ENCODE data around the gene FBXO3. TPM values are rescaled to one million over a fixed set of nuclear protein-coding genes. Genes with fewer than 3 reads are reported as not detected.
A peak's percentile ranks its signal among the peaks of the same experiment; 100 is the strongest.

The FBXO3 gene
- total RNA-seq, 1 experiment from 2014 or later: 22.5 TPM

GRCh38 chr11:33777906-33778305 is 3.6 kb upstream of the FBXO3 start:
- TF ChIP-seq EZH2phosphoT487 (IDR thresholded peaks at IDR 0.05; ENCODE audit: borderline replicate concordance, low read length) (no peak), CTCF (conservative IDR thresholded peaks at IDR 0.05; ENCODE audit: low read depth, low read length) (no peak), EZH2 (IDR thresholded peaks at IDR 0.05; ENCODE audit: low read length, unreplicated experiment) (no peak)
- Histone ChIP-seq H2AFZ (ENCODE audit: low read length) (no peak overlapping the region), H3K9me2 (replicated peaks; ENCODE audit: low read length) (no peaks in the 10 kb centered on the region), H3K4me2 (ENCODE audit: low read length) (no peak overlapping the region), H3F3A (ENCODE audit: low read length, unreplicated experiment) (no peaks in the 10 kb centered on the region), H3K9ac (ENCODE audit: low read length) (no peak overlapping the region), H4K20me1 (ENCODE audit: low read length) (no peaks in the 10 kb centered on the region), H3K4me1 (ENCODE audit: insufficient read depth, low read length) (peaks cover 18% of the 10 kb centered on the region), H3K36me3 (ENCODE audit: low read depth, low read length) (no peaks in the 10 kb centered on the region), H3K9me3 (ENCODE audit: low read length) (no peaks in the 10 kb centered on the region), H3K27ac (ENCODE audit: low read length) (no peak overlapping the region), H3K27me3 (ENCODE audit: low read length) (no peaks in the 10 kb centered on the region), H3K79me2 (ENCODE audit: low read length) (peaks cover 14% of the 10 kb centered on the region), H3K4me3 (ENCODE audit: low read length) (no peak overlapping the region)
- no TSS peak for BruUV-seq (replicated peaks)
- ATAC-seq (no peak), DNase-seq (no peak)
- POLR2A ChIA-PET (ENCODE audit: unreplicated experiment): no interaction called here
- intact Hi-C loops (cut with micrococcal nuclease): no loop called here
- CTCF ChIA-PET: no interaction called here

- no peak for ATAC-seq
- Histone ChIP-seq H3K9me2 (replicated peaks; ENCODE audit: low read length) (no peaks in the 10 kb centered on the region), H3K9me3 (ENCODE audit: low read length) (no peaks in the 10 kb centered on the region), H3K4me1 (ENCODE audit: insufficient read depth, low read length) (peaks cover 36% of the 10 kb centered on the region), H3K4me2 (ENCODE audit: low read length) (peak overlapping the region; percentile 89), H3K36me3 (ENCODE audit: low read depth, low read length) (no peaks in the 10 kb centered on the region), H3K4me3 (ENCODE audit: low read length) (no peak overlapping the region; the same call in 1 of the 2 replicates), H3K79me2 (ENCODE audit: low read length) (peaks cover 33% of the 10 kb centered on the region), H4K20me1 (ENCODE audit: low read length) (peaks cover 9% of the 10 kb centered on the region; the same call in 1 of the 2 replicates), H3K27ac (ENCODE audit: low read length) (no peak overlapping the region), H3K9ac (ENCODE audit: low read length) (no peak overlapping the region), H2AFZ (ENCODE audit: low read length) (no peak overlapping the region; the same call in 1 of the 2 replicates), H3F3A (ENCODE audit: low read length, unreplicated experiment) (no peaks in the 10 kb centered on the region), H3K27me3 (ENCODE audit: low read length) (no peaks in the 10 kb centered on the region)
- no TSS peak for BruUV-seq (replicated peaks)
- ChIA-PET CTCF (interaction anchor here (0.6 kb wide), 1 partner anchor 33 kb away, joined by 3 read pairs; no protein-coding TSS in a partner anchor), POLR2A (ENCODE audit: unreplicated experiment) (no interaction called here)
- intact Hi-C loops (cut with micrococcal nuclease): no loop called here
- DNase-seq: no peak
- TF ChIP-seq EZH2 (IDR thresholded peaks at IDR 0.05; ENCODE audit: low read length, unreplicated experiment): no peak
- TF ChIP-seq CTCF (conservative IDR thresholded peaks at IDR 0.05; ENCODE audit: low read depth, low read length): no peak
- TF ChIP-seq EZH2phosphoT487 (IDR thresholded peaks at IDR 0.05; ENCODE audit: borderline replicate concordance, low read length): no peak
Measured at GRCh38 chr11:33775832-33776470, 1.6 kb upstream of the FBXO3 start.

GRCh38 chr11:33775467-33775807 is 1.1 kb upstream of the FBXO3 start:
- no peak overlapping the region for H3K27ac ChIP-seq (ENCODE audit: low read length)
- H3K4me1 ChIP-seq (ENCODE audit: insufficient read depth, low read length): peaks cover 37% of the 10 kb centered on the region
- no peaks in the 10 kb centered on the region for H3K9me2 ChIP-seq (replicated peaks; ENCODE audit: low read length)
- DNase-seq: no peak
- H3K79me2 ChIP-seq (ENCODE audit: low read length): peaks cover 38% of the 10 kb centered on the region
- no TSS peak for BruUV-seq (replicated peaks)
- no peaks in the 10 kb centered on the region for H3K9me3 ChIP-seq (ENCODE audit: low read length)
- no peak overlapping the region; the same call in 1 of the 2 replicates for H2AFZ ChIP-seq (ENCODE audit: low read length)
- ChIA-PET POLR2A (ENCODE audit: unreplicated experiment) (no interaction called here), CTCF (interaction anchor here (0.6 kb wide), 1 partner anchor 56 kb away, joined by 3 read pairs; no protein-coding TSS in a partner anchor)
- H3K4me2 ChIP-seq (ENCODE audit: low read length): peak overlapping the region; percentile 89
- H3K36me3 ChIP-seq (ENCODE audit: low read depth, low read length): no peaks in the 10 kb centered on the region
- H3F3A ChIP-seq (ENCODE audit: low read length, unreplicated experiment): no peaks in the 10 kb centered on the region
- no peak for ATAC-seq
- intact Hi-C loops (cut with micrococcal nuclease): no loop called here
- peak overlapping the region; percentile 97; the same call in 1 of the 2 replicates for H3K4me3 ChIP-seq (ENCODE audit: low read length)
- no peaks in the 10 kb centered on the region for H3K27me3 ChIP-seq (ENCODE audit: low read length)
- no peak for TF ChIP-seq EZH2 (IDR thresholded peaks at IDR 0.05; ENCODE audit: low read length, unreplicated experiment)
- no peak for TF ChIP-seq EZH2phosphoT487 (IDR thresholded peaks at IDR 0.05; ENCODE audit: borderline replicate concordance, low read length)
- no peak for TF ChIP-seq CTCF (conservative IDR thresholded peaks at IDR 0.05; ENCODE audit: low read depth, low read length)
- H4K20me1 ChIP-seq (ENCODE audit: low read length): peaks cover 9% of the 10 kb centered on the region; the same call in 1 of the 2 replicates
- no peak overlapping the region for H3K9ac ChIP-seq (ENCODE audit: low read length)
